Measurements from ENCODE around the gene TAS1R2. TPM values are rescaled to one million over a fixed set of nuclear protein-coding genes. Genes with fewer than 3 reads are reported as not detected.
"Not testable (repeated sequence)": the region's sequence is repeated elsewhere in the genome, so short reads cannot be mapped to it uniquely, and the experiment has no call there.

Gene TAS1R2
- total RNA-seq, 1 donor from 2014 or later: not detected

DNA sequence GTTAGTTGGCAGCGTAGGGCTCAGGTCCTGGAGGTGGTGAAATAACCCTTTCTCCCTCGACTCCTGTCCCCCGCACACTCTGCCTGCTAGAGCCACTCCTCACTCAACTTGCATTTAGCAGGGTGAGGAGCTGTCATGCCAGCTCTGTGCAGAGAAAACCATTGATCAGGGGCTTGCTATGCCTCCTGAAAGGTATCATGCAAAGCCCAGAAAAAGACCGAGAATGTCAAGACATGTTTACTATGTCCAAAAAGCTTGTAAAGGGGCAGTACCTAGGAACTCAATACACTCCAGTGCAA is 24.9 kb upstream of the TAS1R2 start:
- DNase-seq (ENCODE audit: low spot score): no peak

DNA sequence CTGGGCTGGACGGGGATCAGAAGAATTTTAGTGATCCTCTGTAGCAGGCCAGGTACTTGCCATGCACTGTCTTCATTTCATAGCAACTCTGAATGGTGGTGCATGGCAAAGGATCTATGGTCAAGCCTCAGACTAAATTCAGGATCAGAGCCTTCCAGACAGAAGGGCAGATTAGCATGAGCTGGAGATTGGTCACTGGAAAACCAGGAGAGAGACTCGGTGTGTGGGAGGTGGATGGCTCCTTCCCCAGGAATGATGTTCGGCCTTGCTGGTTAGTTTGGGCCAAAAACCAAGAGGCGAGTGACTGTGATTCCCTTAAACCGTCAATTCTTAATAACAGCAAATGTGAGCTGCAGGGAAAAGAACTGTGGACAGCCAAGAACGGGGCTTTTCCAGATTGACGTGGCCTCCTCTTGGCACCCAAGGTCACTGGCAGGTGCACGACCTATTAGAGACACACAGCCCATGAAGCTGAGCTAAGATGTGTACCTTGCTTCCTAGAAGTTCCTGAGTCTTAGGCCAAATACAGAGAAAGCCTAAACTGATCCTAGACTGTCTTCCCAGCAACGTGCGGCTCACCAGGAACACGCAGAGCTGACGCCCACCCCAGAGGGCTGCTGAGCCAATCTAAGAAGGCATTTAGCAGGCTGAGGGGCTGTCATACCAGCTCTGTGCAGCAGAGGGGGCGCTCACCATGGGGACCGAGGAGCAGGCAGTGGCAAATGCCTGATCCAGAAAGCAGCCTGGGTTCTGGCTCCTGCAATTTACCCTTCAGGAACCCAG is 24.4 kb upstream of the TAS1R2 start:
- no peak for DNase-seq (ENCODE audit: low spot score)

DNA sequence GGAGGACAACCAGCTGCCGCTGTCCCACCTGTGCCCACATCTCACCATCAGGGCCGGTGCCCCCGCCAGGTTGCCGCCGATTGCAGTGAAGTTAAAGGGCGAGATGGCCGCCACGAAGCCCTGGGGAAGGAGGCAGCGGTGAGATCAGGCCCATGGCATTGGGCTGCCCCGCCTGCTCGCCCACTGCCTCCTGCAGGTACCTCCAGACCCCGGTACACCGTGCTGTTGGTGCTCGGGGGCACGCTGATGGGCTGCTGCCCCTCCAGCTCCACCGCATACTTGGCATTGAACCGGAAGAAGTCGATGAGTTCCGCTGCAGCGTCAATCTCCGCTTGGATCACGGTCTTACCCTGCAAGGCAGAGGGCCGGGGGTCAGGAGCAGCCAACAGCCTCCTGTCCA is 23.6 kb upstream of the TAS1R2 start:
- no peak for DNase-seq (ENCODE audit: low spot score)

DNA sequence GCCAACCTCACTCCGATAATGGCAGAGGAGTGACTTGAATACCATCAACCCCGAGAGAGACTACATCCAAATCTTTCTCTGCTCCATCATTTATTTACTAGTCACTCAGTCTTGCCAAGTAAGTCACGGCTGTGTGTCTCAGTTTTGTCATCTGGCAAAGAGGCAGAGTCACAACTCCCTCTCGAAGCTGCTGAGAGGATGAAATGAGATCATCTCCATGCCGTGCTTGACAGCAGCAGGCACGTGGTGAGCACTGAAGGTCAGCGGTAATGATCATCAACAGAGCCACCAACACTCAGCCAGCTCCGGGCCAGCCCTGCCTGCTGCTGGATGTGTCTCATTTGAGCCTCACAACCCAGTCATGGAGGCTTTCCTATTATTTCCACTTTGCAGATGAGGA is 23.0 kb upstream of the TAS1R2 start:
- DNase-seq (ENCODE audit: low spot score): no peak

DNA sequence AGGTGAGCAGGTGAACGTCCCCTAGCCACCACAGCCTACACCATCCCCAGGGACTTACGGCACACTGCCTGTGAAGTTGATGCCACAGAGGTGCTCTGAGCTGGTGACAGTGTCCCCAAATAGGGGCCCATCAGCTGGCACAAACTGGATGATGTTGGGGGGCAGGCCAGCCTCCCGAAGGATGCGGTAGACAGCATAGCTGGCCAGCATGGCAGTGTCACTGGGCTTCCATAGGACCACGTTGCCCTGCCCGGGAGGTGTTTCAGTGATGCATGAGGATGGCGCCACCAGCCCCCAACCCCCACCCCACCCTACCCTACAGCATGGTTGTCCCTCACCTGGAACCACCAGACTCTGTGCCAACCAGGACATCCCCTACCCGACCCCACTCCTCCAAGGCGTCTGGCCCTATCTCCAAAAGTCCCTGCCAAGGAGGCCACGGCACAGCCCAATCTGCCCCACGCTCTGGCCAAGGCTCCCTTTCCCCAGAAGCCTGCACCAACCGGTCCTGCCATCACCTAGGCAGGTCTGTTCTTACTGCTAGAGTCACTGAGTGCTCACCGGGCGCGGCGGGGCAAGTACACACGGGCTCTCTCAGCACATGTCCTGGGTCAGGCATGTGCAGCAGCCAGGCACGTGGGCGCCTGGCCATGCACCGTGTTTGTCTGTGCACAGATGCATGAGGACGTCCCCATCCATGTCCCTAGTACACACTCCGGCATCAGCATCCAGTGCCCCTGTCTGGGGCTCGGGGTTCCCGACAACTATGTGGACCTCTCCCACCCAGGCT is 22.4 kb upstream of the TAS1R2 start:
- no peak for DNase-seq (ENCODE audit: low spot score)

DNA sequence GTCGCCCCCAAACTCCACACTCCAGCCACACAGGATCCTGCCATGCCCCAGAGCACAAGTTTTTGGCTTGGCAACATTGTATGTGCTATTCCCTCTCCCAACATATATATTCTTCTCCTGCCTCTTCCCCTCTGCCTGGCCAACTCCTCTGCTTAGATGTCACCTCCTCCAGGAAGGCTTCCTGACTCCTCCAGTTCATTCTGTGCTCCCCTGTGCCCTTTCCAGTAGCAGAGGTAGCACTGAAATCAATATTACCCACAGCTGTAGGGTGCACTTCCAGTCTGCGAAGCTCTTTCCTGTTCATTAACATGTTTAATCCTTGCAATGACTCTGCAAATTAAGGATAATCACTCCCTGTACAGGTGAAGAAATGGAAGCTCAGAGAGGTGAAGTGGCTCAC is 21.7 kb upstream of the TAS1R2 start:
- no peak for DNase-seq (ENCODE audit: low spot score)

DNA sequence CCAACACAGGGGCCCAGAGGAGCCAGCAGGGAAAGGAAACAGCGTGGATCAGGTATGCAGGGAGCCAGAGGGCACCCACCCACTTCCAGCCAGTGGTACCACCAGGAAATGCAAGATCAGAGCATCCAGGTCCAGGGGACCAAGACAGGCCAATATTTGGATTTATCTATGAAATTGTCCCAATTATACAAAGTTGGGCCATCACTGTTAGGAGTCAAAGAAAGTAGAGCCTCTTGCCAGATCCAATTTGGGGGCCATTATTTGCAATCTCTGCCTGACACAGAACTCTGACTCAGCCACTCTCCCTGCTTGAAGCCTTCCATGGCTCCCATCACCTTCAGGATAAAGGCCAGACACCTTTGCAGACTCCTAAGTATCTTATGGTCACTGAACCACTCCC is 21.1 kb upstream of the TAS1R2 start:
- no peak for DNase-seq (ENCODE audit: low spot score)

DNA sequence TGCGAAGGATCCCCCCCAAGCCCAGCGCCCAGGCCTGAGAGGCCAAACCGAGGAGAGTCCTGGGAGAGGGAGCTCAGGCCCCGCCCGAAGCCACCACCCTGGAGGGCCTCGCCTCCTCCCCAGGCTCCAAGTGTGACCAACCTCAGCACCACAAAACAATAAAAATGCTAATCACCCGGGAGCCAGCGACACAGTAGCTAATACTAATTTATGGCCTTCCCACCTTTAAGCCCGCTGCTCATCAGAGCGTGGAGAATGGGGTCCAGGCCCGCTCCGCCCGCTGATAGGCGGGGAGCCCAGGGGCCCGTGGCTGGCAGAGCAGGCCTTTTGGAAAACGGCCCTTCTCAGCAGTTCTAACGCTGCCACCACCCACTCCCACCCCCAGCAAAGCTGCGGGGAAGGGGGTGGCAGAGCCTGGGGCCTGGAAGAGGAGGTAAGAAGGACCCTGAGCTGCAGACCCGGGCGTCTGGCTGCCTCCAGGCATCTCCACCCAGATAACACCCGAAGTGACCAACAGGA is 20.4 kb upstream of the TAS1R2 start:
- DNase-seq (ENCODE audit: low spot score): no peak

DNA sequence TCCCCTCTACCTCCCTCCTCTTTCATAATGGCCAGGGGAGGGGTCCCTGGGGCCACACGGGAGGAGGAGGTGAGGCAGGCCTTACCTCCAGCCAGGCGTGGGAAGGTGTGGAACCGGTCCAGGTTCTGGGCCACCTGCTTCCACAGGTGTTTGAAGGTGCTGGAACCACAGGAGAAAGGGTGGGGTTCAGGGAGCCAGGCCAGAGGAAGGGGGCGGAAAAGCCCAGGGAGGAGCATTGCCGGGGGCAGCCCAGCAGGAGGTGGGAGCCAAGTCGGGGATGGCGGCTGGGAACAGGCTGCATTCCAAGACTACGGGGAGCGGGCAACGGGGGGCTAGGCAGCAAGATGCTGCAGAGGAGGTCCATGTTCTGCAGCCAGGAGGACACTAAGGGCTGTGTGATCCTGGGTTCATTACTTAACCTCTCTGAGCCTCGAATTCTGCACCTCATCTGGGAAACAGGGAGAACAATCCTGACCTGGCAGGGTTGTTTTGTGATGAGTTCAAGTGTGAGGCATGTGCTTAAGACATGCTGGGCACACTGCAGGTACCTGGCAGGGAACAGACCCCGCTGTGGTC is 19.8 kb upstream of the TAS1R2 start:
- DNase-seq (ENCODE audit: low spot score): no peak

DNA sequence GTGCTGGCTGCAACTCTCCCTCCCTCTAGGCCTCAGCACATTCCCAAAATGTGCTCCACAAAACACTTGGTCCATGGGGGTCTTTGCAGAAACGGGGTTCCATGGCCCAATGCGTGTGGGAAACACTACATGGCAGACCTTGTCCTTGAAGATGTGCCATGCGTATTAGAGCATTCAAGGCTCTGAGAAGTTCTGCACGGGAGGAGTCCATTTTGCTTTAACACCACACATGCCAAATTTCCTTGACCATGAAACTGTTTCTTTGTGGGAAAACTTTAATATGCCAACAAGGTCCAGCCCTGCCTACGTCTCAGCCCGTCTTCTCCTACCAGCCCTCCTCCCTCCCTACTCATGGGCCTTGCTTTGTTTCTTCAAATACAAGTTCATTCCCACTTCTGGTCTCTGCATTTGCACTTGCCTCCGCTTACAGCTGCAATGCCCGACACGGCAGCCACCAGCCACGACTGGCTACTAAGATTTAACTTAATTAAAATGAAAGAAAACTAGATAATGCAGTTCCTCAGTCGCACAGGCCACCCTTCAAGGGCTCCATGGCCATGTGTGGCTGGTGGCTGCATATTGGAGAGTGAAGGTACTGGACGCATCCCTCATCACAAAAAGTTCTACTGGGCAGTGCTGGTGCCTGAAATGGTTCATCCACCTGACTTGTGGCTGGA is 19.2 kb upstream of the TAS1R2 start:
- no peak for DNase-seq (ENCODE audit: low spot score)

DNA sequence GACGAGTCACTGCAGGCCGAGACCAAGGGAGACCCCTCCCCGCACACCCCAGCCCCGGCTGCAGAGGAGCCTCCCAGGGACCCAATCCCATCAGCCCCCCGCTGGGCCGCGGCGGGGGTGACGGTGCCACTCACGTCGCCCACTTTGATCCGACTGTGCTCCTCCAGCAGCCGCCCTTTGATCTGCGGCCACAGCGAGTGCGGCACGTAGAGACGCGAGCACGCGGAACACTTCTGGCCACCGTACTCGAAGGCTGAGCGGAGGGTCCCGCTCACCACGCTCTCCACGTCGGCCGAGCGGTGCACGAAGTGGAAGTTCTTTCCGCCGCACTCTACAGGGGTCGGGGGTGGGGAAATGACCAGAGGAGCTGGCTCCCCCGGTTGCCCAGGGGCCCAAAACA is 17.8 kb upstream of the TAS1R2 start:
- DNase-seq (ENCODE audit: low spot score): no peak

DNA sequence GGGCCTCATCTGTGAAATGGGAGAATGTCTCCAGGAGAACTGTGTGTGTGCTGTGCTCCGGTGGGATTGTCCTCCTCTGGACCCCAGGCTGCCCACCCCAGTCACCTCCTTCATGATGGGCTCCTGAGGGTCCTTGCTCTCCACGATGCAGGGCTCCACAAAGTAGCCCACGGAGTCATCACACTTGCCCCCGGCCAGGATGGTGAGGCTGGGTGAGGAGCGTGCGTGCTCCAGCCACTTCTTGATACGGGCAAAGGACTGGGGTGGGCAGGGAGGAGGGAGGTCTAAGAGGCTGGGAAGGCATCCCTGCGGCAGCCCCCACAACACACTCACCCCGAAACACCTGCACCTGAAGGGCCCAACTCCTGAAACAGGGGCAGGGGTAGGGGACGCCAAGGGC is 16.8 kb upstream of the TAS1R2 start:
- no peak for DNase-seq (ENCODE audit: low spot score)

DNA sequence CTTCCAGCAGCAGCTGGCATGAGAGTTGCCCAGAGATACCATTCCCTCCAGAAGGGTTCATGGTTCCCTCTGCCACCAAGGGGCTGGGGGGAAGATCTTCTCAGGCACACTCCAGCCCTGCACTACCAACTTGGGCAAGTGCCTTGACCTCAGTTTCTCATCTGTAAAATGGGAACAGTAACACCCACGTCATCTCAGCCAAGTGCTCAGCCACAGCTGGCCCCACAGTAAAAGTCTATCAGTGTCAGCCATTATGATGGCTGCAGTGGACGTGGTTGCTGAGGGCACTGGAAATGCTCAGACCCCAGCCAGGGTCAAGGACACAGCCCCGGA is 16.3 kb upstream of the TAS1R2 start:
- no peak for DNase-seq (ENCODE audit: low spot score)

DNA sequence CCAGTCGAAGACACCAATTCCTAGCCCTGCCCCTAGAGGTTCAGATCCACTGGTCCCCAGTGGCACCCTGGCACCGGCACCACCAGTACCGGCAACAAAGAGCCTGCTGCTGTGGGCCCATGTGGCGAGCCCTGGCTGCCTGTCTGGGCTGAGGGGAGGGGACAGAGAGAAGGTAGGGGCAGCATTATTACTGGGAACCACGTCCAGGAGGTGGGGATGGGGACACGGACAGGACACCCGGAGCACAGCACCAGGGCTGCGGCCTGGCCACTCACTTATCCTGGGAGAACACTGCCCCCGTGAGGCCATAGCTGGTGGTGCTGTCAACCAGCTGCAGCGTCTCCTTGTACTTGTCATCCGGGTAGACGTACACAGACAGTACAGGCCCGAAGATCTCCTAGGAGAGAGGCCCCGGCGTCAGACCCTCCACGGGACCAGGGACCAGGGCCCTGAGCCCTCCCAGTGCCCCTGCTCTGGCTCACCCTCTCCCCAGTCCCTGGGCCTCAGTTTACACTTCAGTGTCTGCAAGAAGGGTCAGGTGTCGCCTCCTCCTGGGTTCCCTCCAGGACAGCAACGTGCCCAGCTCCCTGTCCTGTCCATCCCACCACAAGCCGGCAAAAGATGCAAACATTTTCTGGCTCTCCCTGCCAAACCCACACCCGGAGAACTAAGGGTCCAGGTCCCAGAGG is 15.8 kb upstream of the TAS1R2 start:
- peak; percentile 92 for DNase-seq (ENCODE audit: low spot score)

DNA sequence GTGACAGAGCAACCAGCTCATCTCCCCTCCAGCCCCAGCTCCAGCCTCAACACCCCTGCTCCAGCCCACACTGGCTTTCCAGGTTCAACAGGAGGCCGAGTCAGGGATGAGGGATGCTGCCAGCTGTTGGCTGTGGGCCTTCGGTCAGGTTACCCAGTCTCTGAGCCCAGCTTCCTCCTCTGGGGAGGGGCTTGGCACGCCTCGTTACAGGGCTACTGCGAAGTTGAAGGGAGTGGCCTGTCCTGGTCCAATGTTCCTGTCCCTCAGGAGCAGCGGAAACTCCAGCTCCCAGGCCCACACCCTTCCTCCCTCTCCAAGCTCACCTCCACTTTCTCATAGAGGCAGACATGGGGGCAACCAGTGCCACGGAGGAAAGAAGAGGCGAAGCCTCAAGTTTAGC is 15.1 kb upstream of the TAS1R2 start:
- no peak for DNase-seq (ENCODE audit: low spot score)

DNA sequence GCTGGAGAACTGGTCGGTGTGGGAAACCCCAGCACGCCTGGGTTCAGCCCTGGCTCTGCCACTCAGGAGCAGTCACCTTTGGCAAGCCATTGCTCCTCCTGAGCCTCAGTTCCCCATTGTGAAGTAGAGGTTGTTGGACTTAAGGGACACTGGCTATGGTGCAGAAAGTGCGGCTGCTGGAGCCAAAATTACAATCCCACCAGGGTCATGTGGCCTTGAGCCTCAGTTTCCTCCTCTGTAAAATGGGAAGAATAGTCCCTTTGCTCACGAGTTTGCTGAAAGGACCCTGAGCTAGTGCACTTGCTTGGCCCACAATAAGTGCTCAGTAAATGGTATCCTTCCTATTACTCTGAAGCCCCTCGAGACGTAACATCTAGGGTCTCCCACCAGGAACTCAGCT is 14.6 kb upstream of the TAS1R2 start:
- DNase-seq (ENCODE audit: low spot score): no peak

DNA sequence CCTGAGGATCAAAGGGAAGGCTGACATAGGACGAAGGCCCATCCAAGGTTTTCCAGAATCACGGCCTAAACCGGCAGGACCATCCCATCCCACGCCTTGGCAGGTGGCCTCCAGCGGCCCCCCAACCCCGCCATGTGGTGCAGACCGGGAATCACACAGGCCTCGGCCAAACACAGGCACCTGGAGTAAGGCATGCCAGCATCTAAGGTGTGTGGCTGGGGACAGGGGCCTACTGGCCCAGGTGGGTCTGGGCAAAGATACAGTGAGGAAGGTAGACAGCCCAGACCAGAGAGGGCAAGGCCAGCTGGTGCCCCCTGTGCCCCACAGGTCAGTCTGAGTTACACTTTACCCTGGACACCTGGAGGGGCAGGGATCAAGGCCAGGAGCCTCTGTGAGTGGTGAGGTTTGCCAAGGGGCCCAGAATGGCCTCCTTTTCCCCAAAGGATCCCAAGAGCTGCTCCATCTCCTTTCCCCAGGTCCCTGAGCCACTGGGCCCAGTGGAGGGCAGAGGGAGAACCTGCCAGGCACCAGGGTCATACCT is 12.7 kb upstream of the TAS1R2 start:
- DNase-seq (ENCODE audit: low spot score): no peak

DNA sequence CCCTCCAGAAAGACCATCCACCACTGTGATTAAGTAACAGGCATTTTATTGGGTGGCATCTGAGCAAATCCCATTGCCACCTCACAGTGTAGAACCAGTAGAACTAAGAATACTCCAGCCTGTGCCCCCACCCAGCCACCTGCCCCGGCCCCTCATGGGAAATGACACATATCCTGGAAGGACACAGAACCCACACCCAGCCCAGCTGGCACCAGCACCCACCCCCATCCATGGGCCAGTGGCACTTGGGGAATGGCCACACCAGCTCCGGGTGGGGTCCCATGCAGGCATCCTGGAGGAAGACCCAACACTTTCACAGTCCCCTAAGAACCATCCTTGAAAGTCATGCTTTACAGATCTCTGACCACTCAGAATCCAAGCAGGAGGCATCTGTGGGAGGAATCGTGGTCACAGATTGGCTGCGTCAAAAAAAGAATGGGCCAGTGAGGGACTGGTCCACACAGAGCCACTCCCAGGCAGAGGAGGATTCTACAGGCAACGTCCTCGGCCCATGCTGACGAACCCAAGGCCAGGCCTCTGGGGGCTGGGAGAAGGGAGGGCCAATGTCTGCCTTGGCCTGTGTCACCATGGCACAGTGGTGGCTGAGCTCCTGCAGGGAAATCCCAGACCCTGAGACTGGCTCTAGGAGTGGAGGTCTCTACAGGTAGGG is 12.1 kb upstream of the TAS1R2 start:
- no peak for DNase-seq (ENCODE audit: low spot score)

DNA sequence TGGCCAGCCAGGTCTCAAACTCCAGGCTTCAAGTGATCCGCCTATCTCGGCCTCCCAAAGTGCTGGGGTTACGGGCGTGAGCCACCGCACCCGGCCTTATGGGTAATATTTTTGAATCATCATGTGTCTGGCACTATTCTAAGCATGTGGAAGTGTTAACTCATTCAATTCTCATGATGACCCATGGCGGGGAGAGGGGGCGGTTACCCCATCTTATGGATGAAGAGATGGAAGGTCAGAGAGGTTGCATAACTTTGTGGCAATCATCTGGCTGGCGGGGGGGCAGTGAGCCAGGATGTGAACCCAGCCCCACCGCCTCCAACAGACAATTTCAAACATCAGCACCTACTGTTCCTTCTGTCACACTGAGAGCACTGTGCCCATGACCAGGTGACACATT is 11.5 kb upstream of the TAS1R2 start:
- DNase-seq (ENCODE audit: low spot score): no peak

DNA sequence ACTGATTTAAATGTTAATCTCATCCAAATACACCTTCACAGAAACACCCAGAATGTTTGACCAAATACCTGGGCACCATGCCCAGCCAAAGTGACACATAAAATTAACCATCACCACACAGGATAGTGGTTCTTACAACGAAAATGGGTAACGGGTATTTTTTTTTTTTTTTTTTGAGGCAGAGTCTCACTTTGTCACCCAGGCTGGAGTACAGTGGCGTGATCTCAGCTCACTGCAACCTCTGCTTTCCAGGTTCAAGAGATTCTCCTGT is 11.1 kb upstream of the TAS1R2 start:
- DNase-seq (ENCODE audit: low spot score): not testable (repeated sequence)
